PC-9 (cell line): ENCODE measurements around the gene IMMT.

Experiments
- EZH2 ChIP-seq: fragments of 200-600 bp; sonication (generic); IDR thresholded peaks from 2 replicates; pipeline ENCODE4 v1.8.0; 2017; ENCODE audit warnings: antibody characterized with exemption, low read depth
- TF ChIP-seq, protein P1 (sequence below): fragments of 200-600 bp; sonication (generic); conservative IDR thresholded peaks from 2 replicates; pipeline ENCODE4 v1.6.1; 2017; ENCODE audit warnings: mixed run types, antibody characterized with exemption, mild to moderate bottlenecking, moderate library complexity

DNA sequence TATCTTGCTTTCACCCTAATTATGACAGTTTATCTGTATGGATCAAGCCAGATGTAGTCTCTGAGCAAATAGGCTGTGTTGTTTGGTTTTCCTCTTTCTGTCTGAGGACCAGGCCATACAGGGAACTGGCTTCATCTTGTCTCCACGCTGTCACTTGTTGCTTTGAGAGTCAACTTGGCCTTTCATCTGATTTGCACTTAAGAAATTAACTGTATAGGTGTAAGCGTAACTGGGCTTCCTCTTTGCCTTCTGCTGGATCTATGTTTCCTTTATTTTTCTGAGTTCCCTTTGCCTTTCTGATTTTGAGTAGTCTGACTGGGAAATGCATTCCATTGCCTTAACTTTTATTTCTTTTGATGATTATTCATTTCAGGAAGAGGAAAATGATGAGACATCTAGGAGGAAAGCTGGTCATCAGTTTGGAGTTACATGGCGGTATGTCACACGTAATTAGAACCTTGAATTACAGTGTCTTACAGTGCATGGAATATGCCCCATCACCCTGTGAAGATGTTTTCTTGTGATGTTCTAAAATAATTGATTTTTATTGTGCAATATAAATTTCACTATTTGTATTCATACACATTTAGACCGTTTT lies 71.8 kb downstream of the IMMT start:
- TF ChIP-seq, protein P1, sequence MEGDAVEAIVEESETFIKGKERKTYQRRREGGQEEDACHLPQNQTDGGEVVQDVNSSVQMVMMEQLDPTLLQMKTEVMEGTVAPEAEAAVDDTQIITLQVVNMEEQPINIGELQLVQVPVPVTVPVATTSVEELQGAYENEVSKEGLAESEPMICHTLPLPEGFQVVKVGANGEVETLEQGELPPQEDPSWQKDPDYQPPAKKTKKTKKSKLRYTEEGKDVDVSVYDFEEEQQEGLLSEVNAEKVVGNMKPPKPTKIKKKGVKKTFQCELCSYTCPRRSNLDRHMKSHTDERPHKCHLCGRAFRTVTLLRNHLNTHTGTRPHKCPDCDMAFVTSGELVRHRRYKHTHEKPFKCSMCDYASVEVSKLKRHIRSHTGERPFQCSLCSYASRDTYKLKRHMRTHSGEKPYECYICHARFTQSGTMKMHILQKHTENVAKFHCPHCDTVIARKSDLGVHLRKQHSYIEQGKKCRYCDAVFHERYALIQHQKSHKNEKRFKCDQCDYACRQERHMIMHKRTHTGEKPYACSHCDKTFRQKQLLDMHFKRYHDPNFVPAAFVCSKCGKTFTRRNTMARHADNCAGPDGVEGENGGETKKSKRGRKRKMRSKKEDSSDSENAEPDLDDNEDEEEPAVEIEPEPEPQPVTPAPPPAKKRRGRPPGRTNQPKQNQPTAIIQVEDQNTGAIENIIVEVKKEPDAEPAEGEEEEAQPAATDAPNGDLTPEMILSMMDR = no peak
- no peak for TF ChIP-seq EZH2
